HG03460 (cell line): ENCODE measurements around the gene AKT1S1.

Source experiments
- ATAC-seq: cut with Tn5 transposase; IDR thresholded peaks from one replicate; pipeline ENCODE4 v1.9.1; 2021; ENCODE audit not compliant: unreplicated experiment

AKT1S1 gene

DNA sequence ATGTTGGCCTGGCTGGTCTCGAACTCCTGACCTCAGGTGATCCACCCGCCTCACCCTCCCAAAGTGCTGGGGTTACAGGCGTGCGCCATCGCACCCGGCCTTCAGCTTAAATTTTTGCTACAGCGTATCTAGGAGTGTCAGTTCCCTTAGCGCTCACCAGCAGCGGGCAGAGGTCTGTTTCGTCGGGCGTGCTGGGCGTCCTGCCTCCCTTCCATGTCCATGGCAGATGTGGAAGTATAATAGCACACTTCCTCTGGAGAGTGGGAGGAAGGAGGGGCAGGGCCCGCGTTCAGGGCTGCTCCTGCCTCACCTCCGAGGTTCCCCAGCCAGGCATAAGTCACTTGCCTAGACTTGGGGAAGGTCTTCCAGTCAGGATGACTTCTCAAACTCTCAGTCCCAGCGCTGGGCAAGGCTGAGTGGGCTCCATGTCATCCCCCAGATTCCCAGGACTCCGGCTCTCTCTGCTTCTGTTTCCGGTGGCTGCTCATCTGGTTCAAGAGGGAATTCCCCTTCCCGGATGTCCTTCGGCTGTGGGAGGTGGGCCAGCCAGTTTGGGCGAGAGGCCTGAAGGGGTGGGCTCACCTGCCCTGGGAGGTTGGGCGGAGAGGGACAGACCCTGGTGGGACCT, 10.0 kb upstream of the AKT1S1 start:
- ATAC-seq = no peak

DNA sequence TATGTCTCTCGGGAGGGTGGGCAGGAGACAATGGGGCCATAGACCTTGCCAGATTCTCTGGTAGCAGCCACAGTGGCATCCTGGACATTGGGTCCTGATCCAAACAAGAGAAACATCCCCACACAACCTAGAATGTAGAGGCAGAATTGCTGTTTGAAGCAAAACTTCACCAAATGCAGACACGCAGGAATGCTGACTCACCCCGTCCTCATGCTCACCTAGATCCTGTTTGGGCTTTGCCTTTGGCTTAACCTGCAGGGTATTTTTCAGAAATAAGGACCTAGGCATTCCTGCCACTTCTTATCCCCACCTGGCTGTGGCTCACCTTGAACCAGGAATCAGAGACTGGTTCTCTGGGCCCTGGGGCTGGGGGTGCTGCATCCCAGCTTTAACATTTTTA, 7.6 kb upstream of the AKT1S1 start:
- ATAC-seq = no peak

DNA sequence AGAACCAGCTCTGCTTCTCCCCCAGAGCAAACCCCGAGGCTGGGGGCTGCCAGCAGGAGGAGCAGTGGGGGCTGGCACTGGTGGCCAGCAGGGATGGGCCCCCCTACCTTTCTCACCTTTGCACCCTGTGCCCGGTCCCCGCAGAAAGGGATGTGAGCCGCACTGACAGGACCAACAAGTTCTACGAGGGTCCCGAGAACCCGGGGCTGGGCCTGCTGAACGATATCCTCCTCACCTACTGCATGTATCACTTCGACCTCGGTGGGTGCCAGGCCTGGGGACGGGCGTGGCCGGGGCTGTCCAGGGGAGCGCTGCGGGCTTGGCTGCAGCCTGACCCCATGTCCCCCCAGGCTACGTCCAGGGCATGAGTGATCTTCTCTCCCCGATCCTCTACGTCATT, 7.0 kb upstream of the AKT1S1 start:
- no peak for ATAC-seq

DNA sequence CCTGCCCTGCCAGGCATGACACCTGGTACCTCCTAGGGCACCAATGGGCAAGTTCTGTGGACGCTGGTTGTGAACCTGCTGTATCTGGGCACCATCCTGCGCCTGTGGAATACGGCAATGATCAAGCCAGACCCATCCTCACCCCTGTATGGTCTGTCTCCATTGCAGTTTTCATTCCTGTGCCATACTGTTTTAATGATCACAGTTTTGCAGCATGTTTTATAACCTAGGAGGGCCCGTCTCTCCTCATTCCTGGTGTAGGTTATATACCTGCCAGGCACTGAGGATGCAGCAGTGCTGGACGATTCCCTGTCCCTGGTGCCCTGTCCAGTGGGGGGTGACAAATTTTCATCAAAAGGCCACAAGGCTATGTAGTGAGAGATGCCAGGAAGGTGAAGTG, 5.9 kb upstream of the AKT1S1 start:
- no peak for ATAC-seq

DNA sequence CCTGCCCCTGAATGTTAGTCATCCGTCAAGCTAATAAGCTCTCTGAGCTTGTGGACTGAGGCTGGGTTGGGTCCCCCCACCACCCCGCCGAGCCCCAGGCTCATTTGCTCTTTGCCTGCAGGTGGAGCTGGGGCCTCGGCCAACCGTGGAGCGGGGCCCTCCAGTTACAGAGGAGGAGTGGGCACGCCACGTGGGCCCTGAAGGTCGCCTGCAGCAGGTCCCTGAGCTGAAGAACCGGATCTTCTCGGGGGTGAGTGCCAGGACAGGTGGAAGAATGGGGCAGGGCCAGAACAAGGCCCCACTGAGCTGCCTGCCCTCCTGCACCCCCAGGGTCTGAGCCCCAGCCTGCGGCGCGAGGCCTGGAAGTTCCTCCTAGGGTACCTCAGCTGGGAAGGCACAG, 5.5 kb upstream of the AKT1S1 start:
- no peak for ATAC-seq

DNA sequence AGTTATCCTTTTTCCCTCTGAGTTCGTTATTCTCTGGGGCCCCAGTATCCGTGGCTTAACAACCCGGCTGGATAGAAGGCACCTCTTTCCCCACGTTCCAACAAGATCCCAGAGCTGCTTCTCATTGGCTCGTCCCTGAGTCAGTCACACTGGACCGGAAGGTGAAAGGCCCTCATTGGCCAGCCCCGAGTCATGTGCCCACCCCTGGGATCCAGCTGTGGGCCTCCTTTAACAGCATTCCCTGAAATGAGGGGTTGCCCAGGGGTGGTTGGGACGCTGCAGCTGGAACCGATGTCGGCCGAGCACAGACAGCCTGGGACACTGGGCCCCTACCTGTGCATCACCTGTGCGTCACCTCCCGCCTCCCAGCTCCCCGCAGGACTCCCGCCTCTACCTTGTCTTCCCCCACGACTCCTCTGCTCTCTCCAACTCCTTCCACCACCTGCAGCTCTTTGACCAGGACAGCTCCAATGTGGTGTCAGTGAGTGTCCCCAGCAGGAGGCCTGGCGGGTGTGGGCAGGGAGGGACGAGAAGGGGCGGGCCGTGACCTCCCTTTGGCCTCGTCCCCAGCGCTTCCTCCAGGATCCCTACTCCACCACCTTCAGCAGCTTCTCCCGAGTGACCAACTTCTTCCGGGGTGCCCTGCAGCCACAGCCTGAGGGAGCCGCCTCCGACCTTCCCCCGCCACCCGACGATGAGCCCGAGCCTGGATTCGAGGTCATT, 4.7 kb upstream of the AKT1S1 start:
- no peak for ATAC-seq

DNA sequence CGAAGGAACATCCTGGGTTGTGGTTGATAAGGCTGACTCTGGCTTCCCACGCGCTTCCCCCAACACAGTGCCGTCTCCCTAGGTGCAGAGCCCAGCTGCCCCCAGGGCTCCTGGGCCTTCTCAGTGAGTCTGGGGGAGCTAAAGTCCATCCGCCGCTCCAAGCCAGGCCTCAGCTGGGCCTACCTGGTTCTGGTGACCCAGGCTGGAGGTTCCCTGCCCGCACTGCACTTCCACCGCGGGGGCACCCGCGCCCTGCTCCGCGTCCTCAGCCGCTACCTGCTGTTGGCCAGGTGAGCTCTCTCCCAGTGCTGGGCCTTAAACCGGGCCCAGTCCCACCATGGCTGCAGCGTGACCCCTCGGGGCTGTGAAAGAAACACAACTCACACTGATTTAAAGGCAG, 4.0 kb upstream of the AKT1S1 start:
- no peak for ATAC-seq

DNA sequence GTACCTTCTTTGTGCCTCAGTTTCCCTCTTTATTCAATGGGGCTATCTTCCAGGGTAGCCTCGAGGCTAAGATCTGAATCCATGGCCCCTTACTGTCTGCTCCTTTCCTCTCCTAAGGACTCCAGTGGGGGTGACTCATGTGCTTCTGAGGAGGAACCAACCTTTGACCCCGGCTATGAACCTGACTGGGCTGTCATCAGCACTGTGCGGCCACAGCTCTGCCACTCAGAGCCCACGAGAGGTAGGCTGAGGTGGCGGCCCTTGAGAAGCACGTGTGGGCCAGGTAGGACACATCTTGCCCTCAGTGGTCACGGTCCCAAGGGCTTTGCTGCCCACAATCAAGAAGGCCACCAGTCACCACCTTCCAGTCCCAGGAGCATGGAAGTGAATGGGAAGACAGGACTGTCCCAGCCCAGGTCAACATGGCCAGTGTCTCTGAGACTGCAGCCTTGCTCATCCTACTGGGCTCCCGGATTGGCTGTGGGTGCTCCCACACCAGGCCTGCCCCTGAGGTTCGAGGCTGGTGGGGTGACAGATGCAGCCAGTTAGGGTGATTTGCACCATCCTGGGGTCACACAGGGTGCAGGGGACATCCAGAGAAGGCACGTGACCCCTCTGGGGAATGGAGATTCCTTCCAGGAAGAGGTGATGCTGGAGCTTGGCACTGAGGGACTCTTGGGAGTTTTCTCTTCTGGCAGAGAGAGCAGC, 3.2 kb upstream of the AKT1S1 start:
- no peak for ATAC-seq

DNA sequence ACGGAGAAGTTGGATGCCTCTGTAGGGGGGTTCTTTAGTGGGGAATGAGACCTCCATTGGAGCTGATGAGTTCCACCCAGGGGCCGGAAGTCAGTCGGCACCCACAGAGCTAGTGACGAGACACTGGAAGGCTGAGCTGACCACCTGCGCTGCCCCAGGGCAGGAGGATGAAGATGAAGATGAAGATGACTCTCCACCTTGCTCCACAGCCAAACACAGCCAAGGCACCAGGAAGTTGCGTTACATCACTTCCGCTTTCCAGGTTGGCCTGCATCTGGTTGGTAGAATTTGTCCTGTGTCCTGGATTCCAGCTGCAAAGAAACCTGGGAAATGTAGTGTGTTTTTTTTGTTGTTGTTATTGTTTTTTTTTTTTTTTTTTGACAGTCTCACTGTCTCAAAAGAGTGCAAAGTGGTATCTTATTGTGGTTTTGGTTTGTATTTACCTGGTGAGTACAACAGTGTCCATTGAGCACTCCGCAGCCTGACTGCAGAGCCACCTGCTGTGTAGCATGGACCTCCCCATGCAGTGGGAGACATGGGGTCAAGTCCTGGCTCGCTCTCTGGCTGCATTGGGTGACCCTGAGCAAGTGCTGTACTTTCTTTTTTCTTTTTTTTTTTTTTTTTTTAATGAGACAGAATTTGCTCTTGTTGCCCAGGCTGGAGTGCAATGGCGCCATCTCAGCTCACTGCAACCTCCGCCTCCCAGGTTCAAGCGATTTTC, 2.2 kb upstream of the AKT1S1 start:
- no peak for ATAC-seq

DNA sequence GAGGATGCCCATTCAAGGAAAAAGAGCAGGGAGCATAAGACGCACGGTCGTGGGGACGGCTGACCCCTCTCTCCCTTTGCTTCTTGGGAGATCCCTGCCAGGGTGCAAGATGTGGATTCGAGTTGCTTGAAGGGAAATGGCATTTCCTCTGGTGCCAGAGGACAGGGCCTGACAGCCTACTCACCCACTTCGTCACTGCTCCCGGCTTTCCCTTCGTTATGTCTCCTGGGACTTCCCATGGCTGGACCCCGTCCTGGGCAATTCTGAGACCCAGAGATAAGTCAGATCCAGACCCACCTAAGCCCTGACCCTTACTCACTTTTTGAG, 1.6 kb upstream of the AKT1S1 start:
- ATAC-seq = no peak

DNA sequence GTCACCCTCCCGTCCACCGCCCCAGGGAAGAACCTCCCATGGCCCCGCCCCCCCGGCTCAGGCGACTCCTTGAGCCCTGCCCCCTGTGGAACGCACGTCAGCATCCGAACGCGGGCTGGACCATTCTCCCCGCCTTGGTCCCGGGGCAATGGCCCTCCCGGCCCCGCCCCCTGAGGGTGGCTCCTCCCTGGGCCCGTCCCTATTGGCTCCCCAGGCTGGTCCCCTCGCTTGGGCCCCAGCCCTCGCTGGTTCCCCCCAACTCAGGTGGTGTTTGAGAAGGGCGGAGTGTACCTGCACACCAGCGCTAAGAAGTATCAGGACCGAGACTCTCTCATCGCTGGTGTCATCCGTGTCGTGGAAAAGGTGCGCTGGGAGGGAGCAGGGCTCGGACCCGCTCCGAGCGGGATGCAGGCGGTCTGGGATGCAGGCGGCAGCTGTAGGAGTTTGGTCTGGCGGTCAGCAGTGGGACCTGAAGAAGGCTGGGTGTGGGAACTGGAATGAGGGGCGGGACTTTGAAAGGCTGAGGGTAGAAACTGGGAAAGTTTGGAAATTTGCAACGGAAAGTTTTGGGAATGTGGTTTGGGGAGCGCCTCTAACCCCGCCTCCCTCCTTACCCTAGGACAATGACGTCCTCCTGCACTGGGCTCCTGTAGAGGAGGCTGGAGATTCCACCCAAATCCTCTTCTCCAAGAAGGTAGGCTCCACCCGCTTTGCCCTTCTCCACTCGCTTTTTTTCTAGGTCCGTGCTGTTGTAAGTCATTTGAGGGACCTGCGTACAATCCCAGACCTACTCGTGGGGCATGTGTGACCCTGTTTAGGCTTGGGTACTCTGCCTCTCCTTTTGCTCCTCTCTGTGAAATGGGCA, 956 bp upstream of the AKT1S1 start:
- ATAC-seq = peak; percentile 44

DNA sequence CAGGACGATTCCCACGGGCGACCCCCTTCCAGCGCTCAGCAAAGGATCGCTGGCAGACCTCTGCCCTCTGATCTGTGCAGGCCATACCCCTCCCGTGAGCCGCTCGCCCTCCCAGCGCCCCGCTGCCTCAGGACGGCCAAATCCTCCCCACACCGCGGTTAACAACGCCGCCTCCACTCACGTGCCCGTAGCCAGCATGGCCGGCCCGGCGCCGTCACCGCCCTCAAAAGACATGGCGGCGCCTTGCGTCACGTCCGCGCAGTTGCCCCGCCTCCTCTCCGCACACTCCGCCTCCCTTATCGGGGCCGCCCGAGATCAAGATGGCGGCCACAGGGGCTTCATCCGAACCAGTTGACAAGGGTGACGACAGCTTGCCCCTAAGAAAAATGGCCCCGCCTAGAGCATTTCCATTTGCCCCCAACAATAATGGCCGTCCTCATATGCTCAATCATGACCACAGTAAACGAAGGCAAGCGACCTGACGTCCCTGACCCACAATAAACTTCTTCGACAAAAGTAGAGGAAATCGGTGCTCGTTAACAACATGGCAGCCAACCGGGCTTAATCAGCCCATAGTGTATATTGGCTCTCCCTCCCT, 634 bp downstream of the AKT1S1 start:
- peak; percentile 48 for ATAC-seq

DNA sequence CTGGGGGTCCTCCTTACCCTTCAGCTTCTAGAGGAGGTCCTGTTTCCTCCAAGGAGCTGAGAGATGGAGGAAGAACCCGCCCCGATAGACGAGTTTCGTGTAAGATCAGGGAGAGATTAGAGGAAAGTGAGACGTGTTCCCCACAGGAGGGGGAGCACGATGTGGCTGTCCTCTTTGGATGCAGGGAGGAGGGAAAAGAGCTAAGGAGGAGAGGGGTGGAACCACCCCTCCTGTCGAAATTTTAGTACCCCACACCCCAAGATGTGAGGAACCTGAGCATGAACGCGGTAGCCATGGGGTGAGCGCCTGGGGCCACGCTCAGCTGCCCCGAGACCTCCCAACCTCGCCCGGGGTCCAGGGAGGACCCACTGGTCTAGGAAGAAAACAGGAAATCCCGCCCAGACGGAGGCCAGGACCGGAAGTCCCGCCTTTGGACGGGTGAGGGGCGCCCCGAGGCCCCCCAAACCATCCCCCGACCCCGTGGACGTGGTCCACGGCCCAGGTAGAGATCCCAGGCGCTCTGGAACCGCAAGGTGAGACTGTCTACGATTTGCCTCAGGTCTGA, 1.2 kb downstream of the AKT1S1 start:
- ATAC-seq = no peak

DNA sequence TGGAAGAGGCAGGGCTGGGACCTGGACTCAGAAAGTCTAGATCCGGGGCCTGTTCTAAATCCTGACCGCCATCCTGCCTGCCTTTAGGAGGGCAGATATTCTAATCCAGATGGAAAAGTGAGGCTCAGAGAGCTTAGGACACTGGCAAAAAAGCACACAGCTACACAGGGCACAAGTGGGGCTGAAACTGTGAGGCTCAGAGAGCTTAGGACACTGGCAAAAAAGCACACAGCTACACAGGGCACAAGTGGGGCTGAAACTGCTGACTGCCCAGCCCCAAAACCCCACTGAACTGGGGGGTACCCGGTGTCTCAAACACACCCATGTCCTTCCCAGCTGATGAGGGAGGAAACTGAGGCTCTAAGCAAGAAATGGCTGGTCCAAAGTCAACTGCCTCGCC, 2.0 kb downstream of the AKT1S1 start:
- ATAC-seq = no peak

DNA sequence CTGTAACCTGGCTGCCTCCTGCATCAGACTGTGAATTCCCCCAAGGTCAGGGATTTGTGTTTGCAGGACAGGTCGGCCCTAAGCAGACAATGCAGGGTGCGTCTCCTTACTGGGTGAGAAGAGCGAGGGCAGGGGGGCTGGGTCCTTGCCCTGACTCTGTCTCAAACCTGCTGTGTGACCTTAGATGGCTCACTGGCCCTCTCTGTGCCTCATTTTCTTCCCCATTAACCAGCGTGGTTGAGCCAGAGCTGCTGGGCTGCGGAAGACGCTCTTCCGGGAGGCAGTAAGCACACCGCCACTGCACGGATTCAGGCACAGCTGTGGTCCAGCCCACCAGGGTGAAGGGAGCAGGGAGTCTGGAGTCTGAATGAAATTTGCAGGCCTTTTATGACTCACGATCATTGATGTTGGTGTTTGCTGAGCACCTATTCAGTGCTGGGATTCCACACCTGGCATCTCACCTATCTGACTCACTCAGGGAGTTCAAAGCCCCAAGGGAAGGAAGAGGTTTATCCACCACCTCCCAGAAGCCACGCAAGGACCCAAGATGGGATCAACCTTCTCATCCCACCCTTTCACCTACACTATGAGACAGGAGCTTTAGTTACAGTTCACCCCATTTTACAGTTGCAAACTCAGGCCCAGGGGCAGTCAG, 2.5 kb downstream of the AKT1S1 start:
- ATAC-seq = no peak

DNA sequence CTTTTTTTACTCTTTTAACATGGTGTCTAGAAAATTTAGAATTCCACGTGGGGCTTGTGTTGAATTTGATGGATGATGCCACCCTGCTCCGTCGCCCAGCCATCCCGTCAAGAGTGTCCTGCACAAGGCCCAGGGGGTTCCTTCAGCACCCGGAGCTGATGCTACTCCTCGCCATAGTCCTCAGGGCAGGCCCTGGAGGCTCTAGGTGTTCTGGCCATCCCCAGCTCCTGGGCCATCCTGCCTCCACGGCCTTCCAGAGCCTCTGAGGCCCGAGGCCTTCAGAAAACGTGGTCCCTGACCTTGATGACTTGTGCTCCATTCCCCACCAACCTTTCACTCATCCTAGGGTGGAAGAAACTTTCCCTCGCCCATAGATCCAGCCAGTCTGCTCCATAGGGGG, 3.3 kb downstream of the AKT1S1 start:
- ATAC-seq = no peak

DNA sequence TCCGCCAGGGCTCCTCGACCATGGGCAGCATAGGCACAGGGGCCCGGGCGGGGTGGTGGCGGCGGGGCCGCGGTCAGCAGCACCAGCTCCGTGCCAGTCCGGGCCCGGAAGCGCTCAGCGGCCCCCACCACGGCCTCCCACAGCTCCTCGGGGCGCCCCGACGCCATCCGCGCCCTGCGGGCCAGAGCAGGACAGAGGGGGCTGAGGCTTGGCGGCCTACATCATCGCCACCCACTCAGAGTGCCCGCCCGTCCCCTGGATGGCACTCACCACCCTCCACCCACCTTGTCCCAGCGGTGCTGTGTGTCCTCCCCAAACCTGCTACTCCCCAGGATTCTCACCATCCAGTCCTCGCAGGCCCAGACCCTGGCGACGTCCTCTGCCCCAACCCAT, 4.0 kb downstream of the AKT1S1 start:
- no peak for ATAC-seq

DNA sequence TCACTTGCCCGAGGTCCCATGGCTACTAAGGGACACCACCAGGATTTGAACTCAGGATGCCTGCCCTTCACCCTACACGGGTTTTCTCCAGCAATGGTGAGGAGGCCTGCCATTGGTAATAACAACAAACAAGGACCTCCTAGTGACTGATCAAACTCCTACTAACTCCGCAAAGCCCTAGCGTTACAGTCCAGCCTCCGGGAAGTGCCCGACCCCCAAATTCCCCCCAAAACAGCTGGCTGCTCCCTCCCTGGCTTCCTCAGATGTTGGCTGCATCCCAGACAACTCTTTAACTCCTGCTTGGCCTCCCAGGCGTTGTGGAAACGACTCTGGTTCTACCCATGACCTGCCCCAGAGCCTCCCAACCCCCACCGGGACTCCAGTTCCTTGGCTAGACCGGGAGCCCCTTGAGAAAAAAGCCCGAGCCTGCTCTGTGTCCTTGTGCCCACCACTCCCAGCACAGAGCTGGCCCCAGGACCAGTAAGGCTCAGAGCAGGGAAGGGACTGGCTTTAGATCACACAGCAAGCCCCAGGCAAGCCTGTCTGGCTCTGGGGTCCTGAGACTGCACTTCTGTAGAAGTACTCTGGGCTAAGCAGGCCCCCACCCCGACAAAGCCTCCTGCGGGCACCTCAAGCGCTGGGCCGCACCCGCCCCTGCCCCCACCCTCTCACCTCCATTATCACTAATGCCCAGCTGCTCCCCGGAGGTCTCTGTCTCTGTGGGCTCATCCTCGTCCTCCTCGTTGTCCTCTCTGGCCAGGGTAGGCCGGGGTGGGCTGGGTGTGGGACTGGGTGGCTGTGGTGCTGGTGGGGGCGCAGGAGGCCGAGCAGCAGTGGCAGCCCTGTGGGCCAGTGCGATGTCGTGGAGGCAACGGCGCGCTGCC, 4.7 kb downstream of the AKT1S1 start:
- ATAC-seq = no peak
